Measurements from ENCODE around the gene NTM. TPM values are rescaled to one million over a fixed set of nuclear protein-coding genes. Genes with fewer than 3 reads are reported as not detected.

Gene NTM
- total RNA-seq, 1 experiment from 2014 or later, result 9.9 TPM

- Histone ChIP-seq H3K9me3 (ENCODE audit: control insufficient read depth, low read depth, low read length) (no peaks in the 10 kb centered on the region), H3K27ac (ENCODE audit: insufficient read length, low read depth, low read length) (no peak overlapping the region), H2AFZ (ENCODE audit: low read length) (no peak overlapping the region), H2BK20ac (ENCODE audit: low read depth, low read length, poor library complexity, severe bottlenecking) (no peak overlapping the region), H2BK12ac (ENCODE audit: insufficient read length, low read depth, low read length) (no peak overlapping the region), H3K27me3 (ENCODE audit: insufficient read depth, low read length) (no peaks in the 10 kb centered on the region), H4K5ac (ENCODE audit: insufficient read length, low read depth, low read length) (no peak overlapping the region), H3K4me1 (ENCODE audit: insufficient read depth, low read length) (no peaks in the 10 kb centered on the region), H3K4me2 (ENCODE audit: insufficient read depth, insufficient read length, low read length) (no peak overlapping the region), H3K23me2 (ENCODE audit: insufficient read length, low read depth, low read length, poor library complexity, severe bottlenecking) (no peaks in the 10 kb centered on the region), H3K18ac (ENCODE audit: insufficient read length, low read depth, low read length) (no peak overlapping the region), H2AK5ac (ENCODE audit: insufficient read length, low read length) (no peak overlapping the region), H3K9ac (ENCODE audit: extremely low read depth, insufficient read length, low read length) (no peak overlapping the region), H4K8ac (replicated peaks; ENCODE audit: insufficient read length, low read depth, low read length) (no peak overlapping the region), H4K20me1 (ENCODE audit: control insufficient read depth, insufficient read depth, insufficient read length) (no peaks in the 10 kb centered on the region), H3T11ph (ENCODE audit: low read length) (no peak overlapping the region), H3K79me2 (ENCODE audit: insufficient read depth, low read length) (no peaks in the 10 kb centered on the region), H3K14ac (ENCODE audit: insufficient read depth, low read length) (no peak overlapping the region), H2BK120ac (ENCODE audit: low read depth, low read length, poor library complexity, severe bottlenecking) (no peak overlapping the region), H2BK15ac (ENCODE audit: low read depth, low read length) (no peak overlapping the region), H3K79me1 (ENCODE audit: insufficient read depth, low read depth, low read length, poor library complexity, severe bottlenecking) (no peaks in the 10 kb centered on the region), H2BK5ac (ENCODE audit: insufficient read length, low read length) (no peak overlapping the region), H3K4ac (ENCODE audit: low read depth, low read length) (no peak overlapping the region), H4K91ac (ENCODE audit: insufficient read length, low read depth, low read length) (no peak overlapping the region), H3K56ac (ENCODE audit: insufficient read length, low read depth, low read length) (no peak overlapping the region), H3K23ac (ENCODE audit: insufficient read length, low read depth, low read length) (no peak overlapping the region)
- no CpG with 5 or more reads among the region's 6 CpGs for WGBS (ENCODE audit: extremely low coverage, insufficient read length, low lambda C conversion rate)
- H3K9me3 Mint-ChIP-seq, result no peaks in the 10 kb centered on the region
- no peak for DNase-seq
- no peak overlapping the region for H3K27ac Mint-ChIP-seq
- H3K4me1 Mint-ChIP-seq, result peaks cover 9 to 11% of the 10 kb centered on the region in 2 experiments
- H3K4me3 Mint-ChIP-seq, result no peak overlapping the region
- no peaks in the 10 kb centered on the region for H3K36me3 Mint-ChIP-seq (ENCODE audit: insufficient read depth in 1 of 3, low read depth in 3 of 3)
- H3K27me3 Mint-ChIP-seq (ENCODE audit: low read depth), result no peaks in the 10 kb centered on the region; the same call in 1 of the 2 replicates
- no peak for TF ChIP-seq CTCF (conservative IDR thresholded peaks at IDR 0.05)
Observed at GRCh38 chr11:131773626-131774025, 403.2 kb downstream of the NTM start.
